Fibroblast of pulmonary artery (primary cell): ENCODE measurements around the gene LDLRAD1.

Experiments
- DNase-seq: peaks from one replicate; pipeline ENCODE4 v3.0.0-alpha.2; 2010; ENCODE audit warnings: low read depth
- H3K4me3 ChIP-seq: replicated peaks from 2 replicates; pipeline ENCODE4 v1.5.1; 2011; ENCODE audit warnings: low read depth, mild to moderate bottlenecking, control low read depth, low read length, moderate library complexity
- TF ChIP-seq, protein P1 (sequence below): IDR thresholded peaks from 2 replicates; pipeline ENCODE4 v1.5.1; 2011; ENCODE audit warnings: mild to moderate bottlenecking, control low read depth, low read length, inconsistent platforms; ENCODE audit errors: missing control alignments

The LDLRAD1 gene

DNA sequence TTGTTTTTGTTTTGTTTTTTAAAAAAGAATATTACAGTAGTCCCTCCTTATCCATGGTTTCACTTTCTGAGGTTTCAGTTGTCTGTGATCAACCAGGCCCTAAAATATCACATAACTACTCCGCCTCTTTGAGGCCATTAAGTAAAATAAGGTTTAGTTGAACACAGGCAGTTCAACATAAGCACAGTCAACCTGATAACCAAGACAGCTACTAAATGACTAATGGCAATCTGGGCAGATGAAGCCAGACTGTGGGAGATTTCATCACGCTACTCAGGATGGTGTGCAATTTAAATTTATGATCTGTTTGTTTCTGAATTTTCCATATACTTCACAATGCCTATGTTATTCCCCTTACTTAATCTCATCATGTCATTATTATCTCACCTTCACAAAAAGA is 30.1 kb downstream of the LDLRAD1 start:
- H3K4me3 ChIP-seq, result no peak overlapping the region
- peak; percentile 27 for DNase-seq
- TF ChIP-seq, protein P1, sequence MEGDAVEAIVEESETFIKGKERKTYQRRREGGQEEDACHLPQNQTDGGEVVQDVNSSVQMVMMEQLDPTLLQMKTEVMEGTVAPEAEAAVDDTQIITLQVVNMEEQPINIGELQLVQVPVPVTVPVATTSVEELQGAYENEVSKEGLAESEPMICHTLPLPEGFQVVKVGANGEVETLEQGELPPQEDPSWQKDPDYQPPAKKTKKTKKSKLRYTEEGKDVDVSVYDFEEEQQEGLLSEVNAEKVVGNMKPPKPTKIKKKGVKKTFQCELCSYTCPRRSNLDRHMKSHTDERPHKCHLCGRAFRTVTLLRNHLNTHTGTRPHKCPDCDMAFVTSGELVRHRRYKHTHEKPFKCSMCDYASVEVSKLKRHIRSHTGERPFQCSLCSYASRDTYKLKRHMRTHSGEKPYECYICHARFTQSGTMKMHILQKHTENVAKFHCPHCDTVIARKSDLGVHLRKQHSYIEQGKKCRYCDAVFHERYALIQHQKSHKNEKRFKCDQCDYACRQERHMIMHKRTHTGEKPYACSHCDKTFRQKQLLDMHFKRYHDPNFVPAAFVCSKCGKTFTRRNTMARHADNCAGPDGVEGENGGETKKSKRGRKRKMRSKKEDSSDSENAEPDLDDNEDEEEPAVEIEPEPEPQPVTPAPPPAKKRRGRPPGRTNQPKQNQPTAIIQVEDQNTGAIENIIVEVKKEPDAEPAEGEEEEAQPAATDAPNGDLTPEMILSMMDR, result no peak

GRCh38 chr1:53986458-53986857 is 31.5 kb downstream of the LDLRAD1 start:
- no peak for DNase-seq
- H3K4me3 ChIP-seq, result no peak overlapping the region
- TF ChIP-seq, protein P1, result no peak

- no peak for DNase-seq
- TF ChIP-seq, protein P1, result no peak
- H3K4me3 ChIP-seq, result no peak overlapping the region
These were observed 33.3 kb downstream of the LDLRAD1 start for GRCh38 chr1:53984726-53985125.

DNA sequence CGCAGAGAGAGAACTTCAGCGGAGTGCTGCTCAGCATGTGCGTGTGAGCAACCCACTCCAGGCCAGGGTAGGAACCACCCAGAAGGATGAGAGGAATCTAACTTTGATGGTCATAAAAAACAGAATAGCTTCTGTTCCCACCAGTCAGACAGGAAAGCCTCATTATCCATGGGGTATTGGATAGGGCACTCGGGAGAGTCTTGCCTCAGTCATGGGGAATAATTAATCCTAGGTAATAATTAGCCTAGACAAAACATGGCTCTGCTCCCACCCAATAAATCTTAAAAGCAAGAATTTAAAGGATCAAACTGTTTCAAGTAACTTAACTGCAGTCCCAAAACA is 35.3 kb downstream of the LDLRAD1 start:
- peak overlapping the region; percentile 28 for H3K4me3 ChIP-seq
- TF ChIP-seq, protein P1, result no peak
- no peak for DNase-seq

DNA sequence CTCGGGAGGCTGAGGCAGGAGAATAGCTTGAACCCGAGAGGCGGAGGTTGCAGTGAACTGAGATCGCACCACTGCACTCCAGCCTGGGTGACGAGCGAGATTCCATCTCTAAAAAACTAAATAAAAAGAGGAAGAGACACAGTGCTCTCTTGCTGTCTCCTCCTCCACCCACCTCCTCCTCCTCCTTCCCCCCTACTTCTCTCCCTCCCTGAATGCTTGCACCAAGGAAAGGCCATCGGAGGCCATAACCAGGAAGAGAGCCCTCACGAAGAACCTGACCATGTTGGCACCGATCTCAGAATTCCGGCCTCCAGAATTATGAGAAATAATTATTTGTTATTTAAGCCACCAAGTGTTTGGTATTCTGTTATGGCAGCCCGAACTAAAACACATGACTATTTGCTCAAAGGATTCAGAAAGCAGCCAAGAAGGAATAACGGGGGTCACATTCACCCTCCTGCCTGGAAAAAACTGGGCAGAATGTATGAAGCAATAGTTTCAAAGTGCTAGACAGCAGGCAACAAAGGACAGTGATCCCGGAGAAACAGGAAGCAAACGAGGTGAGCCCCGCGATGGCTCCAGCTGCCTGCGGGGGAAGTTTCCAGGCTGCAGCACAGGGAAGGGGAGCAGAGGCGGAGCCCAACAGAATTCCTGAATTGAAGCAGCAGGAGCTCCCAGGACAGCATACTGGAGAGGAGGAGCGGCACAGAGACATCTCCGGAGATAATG is 35.8 kb downstream of the LDLRAD1 start:
- peak overlapping the region; percentile 28 for H3K4me3 ChIP-seq
- TF ChIP-seq, protein P1, result no peak
- DNase-seq, result peak; percentile 48

- DNase-seq, result no peak
- no peak overlapping the region for H3K4me3 ChIP-seq
- TF ChIP-seq, protein P1, result no peak
These were observed 36.8 kb downstream of the LDLRAD1 start for GRCh38 chr1:53981220-53981619.
